GM19463 (cell line): ENCODE data around the gene KRT7.
"Not testable (repeated sequence)": the region's sequence is repeated elsewhere in the genome, so short reads cannot be mapped to it uniquely, and the experiment has no call there.

Experiments used
- ATAC-seq: cut with Tn5 transposase; IDR thresholded peaks from one replicate; pipeline ENCODE4 v1.9.1; 2021; ENCODE audit warnings: mild to moderate bottlenecking, moderate library complexity; ENCODE audit not compliant: unreplicated experiment

Gene KRT7

DNA sequence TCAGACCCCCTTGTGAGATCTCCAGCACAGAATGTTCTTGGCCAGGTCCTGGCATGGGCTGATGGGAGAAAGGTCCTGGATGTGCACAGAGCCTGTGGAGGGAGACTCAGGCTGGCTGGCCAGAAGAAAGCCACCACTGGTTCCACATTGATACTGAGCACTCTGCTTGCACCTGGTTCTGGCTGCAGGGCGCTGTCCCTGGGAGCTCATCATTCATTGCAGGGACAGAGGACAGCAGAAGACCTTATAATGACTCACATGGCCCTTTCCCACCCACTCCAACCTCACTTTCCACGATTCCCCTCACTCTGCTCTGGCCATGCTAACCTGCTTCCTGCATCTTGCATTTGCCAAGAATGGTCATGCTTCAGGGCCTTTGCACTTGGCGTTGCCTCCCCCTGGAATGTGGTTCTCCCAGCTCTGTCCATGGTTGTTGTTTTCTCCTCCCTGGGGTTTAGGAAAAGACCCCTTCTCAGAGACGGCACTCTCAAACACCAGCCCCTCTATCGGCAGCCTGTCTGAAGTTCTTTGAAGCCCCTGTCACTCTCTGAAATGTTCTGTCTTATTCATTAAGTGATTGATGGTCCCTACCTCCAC is 10.3 kb downstream of the KRT7 start:
- no peak for ATAC-seq

DNA sequence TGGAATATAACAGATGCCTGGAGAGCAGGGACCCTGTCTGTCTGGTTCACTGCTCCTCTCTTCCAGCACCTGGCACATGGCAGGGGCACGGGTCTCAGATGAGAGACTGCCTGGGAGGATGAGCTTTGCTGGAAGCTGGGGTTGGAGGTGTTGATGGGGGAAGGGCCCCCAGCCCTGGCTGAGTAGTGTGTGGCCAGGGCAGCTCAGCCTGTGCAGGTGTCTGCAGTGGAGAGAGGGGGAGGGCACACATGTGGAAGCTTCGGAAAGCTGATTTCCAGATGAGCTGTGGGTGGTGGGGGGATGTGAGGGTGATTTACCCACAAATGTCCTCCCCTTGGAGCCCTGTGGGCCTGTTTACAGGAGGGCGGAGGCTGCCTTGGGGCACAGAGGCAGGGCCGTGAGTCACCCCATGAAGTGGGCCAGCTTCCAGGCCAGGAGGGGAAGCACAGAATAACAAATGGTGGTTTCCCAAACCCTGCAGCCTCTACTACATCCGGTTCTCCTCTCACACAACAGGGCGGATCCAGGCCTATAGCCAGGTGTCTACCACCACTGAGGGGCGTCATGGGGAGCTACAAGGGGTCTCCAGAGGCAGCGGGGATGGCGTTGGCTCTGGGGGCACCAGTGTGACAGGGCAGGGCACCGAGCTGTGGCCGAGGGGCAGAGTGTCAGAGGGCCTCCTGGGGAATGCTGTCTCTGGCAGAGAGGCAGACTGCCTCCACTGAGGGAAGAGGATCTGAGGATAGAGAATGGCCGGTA is 11.0 kb downstream of the KRT7 start:
- peak; percentile 96 for ATAC-seq

DNA sequence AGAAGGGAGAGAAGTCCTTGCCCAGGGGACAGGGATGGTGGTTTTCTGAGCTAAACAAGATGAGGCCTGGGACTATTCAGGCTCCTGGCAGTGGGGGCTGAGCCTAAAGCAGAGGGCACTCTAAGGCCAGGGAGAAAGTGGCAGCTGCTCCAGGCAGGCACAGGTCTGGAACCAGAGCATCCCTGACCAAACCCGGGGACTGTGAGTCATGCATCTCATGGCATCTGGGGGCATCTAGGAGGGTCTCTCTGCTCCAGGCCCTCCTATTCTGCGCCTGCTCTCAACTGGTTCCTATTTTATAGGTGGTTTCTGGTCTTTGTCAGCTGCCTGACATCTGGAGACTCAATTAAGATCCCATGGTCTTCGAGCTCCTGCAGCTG is 11.6 kb downstream of the KRT7 start:
- ATAC-seq = no peak

DNA sequence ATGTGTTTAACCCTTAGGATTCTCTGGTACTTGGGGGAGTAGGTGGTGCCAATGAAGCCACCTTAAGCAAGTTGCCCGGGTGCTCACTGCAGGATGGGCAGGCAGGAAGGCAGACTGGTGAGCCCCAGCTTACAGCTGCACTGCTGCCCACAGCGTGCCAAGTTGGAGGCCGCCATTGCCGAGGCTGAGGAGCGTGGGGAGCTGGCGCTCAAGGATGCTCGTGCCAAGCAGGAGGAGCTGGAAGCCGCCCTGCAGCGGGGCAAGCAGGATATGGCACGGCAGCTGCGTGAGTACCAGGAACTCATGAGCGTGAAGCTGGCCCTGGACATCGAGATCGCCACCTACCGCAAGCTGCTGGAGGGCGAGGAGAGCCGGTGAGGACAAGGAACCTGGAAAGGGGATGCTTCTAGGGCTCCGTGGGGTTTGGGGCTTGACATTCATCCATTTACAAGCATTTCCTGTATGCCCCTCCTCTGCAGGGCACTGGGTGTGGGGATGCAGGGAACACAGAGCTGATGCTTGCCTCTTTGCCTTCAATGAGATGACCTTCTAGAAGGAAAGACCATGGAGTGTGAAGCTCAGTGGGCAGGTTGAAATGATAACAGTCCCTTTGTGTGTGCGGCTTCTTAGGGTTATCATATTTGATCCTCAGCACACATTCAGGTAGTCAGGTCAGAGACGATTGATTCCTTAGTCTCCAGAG is 12.4 kb downstream of the KRT7 start:
- no peak for ATAC-seq

DNA sequence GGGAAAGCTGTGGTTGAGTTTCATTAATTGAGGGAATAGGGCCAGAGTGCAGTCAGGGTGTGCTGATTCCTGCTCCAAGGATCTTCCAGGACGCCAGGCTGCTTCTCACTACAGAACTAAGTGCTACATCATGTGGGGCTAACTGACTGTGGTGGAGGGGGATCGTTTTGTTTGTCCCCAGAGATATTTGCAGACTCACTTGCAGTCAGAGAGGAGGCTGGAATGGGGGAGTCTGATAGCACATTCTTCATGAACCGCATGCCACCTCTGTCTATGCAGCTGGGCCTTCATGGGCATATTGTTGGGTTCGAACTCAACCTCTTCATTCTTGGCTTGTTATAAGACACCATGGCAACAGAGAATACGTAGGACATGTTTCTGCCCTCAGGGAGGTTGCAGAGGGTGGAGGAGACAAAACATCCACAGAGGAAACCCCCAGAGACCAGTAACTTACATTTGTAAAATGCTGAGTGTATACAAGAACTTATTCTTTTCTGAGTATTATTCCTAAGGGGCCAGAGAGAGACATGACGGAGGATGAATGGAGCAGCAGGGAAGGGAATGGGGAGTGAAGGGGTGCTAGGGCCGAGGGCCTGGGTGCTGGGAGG is 13.0 kb downstream of the KRT7 start:
- ATAC-seq = no peak

DNA sequence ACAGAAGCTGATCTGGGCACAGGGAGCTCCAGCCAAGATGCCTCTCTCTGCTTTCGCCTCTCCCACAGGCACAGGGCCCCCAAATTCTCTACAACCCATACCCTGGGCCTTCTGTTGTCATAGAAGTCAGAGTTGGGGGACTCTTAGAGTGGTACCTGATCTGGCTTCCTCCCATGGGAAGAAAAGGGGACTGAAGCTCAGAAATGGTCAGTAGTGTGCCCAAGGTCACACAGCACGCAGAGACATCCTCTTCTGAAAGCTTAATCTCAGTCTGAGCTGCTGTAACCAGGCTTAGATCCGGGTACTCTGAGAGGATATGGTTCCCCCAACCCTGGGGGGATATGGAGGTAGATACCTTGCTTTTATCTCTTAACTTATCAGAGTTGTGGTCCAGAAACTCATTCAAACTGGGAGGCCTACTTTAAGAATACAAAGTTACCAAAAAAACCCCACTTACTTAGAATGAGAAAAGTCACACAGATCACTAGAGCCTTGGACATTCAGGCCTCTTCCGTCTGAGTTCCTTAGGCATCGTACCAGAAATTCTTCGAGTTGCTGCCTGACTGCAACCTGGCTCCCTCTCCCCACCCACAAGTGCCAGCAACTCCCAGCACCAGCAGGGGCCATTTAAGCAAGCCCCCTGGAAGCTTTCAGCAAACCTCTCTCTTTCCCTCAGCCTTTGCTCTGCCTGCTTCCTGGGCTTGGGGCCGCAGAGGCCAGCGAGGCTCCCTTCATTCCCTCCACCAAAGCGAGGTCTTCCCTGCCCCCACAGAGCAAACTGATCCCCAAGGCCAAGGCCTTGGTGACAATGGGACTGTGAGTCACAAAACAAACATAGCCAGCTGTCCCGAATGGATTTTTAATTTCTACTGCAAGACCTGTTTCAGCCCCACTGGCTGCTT is 13.9 kb downstream of the KRT7 start:
- ATAC-seq = no peak

DNA sequence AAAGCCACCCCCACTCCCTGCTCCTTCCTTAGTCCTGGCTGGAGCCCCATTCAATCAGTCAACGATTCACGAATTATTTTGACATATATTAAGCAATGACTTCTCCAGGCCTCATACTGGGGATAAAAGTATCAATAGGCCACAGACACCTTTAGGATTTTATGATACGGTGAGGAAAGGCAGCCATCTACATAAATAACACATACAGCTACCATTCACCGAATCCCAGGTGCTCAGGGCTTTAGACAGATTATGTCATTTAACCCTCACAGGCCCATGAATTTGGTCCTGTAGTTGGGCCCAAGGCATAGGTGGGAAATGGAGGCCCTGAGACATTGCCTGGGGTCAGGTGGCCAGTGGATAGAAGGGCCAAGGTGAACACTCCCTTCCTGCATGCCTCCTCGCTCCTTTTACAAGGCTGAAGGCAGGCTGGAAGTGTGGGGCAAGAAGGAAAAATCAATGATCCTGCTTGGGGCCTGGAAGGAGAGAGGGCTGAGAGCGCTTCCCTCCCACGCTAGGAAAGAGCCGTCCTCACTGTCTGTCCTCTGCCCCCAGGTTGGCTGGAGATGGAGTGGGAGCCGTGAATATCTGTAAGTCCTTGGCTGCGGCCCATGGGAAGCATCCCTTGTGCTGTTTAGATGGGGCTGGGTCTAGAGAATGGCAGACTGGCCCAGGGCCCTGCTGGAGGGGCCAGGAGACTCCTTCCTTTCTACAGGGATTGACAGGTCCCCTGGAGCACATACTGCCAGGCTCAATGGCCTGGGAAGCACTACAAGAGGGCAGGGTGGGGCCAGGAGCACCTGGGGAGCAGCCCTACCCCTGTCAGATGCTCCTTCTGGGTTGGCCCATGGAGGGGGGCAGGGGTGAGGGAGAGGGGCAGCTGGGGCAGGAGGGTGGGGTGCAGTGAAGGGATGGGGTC is 14.8 kb downstream of the KRT7 start:
- no peak for ATAC-seq

DNA sequence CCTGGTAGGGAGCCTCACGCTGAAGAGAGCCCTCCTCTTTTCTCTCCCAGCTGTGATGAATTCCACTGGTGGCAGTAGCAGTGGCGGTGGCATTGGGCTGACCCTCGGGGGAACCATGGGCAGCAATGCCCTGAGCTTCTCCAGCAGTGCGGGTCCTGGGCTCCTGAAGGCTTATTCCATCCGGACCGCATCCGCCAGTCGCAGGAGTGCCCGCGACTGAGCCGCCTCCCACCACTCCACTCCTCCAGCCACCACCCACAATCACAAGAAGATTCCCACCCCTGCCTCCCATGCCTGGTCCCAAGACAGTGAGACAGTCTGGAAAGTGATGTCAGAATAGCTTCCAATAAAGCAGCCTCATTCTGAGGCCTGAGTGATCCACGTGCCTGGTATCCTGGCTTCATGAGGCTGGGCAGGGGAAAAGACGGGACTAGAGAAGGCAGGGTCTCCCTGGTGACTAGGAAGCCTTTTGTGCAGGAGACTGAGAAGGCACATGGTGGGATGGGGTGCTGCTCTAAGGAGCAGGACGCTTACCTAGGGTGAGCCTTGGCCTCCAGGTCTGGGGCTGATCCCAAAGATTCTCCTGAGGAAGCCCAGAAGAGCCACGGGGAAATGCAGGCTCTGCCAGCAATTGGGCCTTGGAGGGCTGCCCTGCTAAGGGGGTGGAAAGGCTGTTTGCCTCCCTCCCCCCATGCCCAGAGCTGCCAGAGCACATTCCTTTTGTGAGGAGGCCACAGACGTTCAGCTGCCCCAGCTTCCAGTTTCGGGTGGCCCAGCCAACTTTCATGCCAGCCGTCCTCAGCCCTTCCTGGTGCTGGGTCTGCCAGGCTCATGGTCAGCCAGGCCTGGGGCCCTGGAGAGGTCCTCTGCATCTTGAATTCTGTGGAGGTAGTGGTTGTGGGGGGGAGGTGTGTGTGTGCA is 15.8 kb downstream of the KRT7 start:
- ATAC-seq = no peak

DNA sequence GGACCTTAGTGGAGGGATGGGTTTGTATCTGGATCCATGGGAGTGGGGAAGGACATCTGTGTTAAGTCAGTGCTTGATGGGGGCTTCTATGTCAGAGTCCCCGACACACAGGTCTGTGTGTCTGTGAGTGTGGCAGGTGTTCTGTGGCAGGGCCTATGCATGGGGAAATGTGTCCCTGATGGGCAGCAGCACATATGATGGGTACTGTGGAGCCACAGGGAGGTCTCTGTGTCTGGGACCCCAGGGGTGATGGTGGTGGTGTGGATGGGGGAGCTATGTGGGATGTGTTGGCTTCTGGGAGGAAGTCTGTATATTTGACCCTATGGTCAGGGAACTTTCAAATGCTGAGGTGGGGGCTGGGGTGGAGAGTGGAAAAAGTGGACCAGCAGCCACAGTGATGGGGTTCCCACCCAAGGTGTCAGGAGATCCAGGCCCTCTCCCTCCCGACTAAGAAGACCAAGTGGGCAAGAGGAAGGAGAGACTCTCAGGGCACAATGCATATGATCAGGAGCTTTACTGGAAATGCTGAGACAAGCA is 16.5 kb downstream of the KRT7 start:
- ATAC-seq = no peak

DNA sequence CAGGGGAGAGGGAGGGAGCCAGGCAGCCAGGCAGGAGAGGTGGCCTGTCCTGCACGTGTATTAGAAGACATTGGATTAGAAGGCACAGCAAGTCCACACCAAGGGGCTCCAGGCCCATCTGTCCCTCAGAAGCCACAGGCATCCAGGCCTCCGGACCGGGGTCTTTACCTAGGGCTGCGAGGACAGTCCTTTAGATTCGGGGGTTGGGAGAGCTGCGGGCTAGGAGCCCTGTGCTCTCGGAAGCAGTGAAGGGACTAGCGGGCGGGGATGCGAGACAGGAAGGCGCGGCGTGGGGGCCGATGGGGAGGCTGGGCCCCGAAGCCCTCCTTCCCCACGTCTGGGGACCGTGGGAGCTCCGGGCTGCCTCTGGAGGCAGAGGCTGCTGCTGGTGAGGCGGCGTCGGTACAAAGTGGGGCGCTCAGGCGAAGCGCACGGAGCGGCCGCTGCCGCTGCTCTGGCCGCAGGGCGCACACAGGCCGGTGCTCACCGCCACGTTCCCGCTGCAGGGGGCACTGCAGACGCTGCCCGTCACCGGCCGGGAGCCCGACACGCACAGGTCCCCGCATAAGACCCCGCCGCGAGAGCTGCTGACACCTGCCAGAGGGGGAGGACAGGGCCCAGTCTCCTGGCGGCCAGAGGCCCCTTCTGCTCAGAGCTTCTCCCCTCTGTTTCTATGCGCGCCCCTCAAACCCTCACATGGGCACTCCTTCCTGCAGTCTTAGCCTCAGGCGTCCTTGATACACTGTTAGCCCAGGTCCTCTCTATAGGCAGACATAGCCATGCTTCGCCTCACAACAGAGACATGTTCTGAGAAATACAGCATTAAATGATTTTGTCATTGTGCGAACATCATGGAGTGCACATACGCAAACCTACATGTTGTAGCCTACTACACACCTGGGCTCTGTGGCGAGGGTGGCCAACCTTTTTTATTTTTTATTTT is 17.3 kb downstream of the KRT7 start:
- ATAC-seq = no peak

DNA sequence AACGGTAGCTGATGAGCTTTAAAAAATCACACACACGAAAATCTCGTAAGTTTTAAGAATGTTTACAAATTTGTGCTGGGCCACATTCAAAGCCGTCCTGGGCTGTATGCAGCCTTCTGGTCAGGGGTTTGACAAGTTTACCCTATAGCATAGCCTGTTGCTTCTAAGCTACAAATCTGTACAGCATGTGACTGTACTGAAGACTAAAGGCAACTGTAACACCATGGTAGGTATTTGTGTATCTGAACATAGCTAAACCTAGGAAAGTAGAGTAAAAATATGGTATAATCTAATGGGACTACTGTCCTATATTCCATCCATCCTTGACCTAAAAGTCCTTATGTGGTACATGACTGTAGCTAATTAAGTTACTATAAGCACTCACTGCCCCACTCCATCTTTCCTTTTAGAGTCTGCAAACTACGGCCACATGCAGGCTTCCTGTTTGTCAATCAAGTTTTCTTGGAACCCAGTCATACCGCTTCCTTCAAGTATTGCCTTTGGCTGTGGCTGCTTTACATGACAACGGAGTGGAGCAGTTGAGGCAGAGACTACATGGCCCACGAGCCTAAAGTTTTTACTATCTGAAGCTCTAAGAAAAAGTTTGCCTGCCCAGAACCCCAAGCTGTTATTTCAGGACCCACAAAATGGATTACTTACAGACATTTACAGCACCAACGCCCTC is 18.5 kb downstream of the KRT7 start:
- ATAC-seq = no peak

DNA sequence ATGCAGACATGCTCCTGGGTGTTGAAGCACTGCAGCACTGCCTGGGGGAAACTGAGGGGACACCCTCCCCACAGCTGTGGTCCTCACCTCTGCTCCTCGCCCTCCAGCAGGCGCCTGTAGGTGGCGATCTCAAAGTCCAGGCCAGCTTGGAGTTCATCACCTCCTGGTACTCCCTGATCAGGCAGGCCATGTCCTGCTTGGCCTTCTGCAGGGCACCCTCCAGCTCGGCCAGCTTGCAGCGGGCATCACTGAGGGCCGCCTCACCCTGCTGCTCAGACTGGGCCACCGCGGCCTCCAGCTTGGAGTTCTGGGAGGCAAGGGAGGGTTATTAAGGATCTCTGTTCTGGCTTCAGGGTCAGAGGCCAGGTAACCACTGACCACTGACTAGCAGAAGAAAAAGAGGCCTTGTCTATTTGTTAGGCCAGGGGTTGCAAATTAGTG is 19.2 kb downstream of the KRT7 start:
- not testable (repeated sequence) for ATAC-seq

DNA sequence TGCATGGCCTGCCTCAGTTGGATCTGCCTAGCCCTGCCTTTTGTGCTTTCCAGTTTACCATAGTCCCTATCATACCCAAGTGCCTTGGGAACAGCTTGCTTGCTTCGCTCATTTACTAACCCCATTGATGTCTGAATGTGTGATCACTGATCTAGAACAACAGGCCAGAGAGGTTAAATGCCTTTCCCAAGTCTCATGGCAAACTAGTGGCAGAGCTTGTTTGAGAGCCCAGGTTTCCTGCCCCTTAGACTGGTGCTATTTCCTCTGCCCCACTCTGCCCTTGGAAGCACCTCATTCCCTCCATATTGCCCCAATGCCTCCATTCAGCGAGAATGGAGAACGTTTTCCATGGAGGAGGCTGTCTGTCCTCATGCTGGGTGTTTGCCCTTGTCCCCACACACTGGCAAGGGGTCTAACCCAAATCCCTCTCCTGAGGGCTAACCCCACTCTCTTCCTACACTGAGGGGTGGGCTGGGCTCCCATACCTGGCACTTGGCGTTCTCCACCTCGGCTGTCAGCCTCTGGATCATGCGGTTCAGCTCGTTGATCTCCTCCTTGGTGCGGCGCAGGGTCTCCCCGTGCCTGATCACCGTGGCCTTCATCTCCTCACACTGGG is 19.8 kb downstream of the KRT7 start:
- no peak for ATAC-seq

DNA sequence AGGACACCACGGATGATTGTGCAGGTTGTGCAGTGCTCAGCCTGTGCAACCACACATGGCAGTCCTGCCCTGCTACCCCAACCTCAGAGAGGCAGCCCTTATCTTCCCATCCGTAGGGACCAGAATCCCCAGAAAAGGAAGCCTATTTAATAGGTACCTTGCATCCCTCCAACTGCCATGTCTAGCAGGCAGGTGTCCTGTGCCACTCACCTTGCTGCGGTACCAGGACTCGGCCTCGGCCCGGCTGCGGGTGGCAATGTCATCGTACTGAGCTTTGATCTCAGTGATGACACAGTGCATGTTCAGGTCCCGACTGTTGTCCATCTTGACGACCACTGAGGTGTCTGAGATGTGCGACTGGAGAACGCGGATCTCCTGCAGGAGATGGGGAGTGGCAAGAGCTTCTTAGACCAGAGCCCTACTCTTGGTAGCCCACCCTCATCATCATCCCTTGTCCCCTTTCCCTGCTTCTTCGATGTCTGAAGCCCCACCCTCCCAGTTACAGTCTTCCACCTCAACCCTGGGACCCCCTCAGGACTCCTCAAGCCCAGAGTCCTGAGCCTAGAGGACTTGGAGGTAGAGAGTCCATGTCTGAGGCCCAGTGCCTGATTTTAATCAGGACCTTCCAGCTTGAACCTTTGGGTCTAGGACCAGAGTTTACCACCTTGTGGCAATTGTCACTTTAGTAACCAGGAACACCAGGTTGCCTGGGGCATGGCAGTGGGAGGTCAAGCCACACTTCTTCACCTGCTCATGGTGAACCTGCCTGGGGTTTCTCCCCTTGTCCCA is 20.5 kb downstream of the KRT7 start:
- ATAC-seq = no peak

DNA sequence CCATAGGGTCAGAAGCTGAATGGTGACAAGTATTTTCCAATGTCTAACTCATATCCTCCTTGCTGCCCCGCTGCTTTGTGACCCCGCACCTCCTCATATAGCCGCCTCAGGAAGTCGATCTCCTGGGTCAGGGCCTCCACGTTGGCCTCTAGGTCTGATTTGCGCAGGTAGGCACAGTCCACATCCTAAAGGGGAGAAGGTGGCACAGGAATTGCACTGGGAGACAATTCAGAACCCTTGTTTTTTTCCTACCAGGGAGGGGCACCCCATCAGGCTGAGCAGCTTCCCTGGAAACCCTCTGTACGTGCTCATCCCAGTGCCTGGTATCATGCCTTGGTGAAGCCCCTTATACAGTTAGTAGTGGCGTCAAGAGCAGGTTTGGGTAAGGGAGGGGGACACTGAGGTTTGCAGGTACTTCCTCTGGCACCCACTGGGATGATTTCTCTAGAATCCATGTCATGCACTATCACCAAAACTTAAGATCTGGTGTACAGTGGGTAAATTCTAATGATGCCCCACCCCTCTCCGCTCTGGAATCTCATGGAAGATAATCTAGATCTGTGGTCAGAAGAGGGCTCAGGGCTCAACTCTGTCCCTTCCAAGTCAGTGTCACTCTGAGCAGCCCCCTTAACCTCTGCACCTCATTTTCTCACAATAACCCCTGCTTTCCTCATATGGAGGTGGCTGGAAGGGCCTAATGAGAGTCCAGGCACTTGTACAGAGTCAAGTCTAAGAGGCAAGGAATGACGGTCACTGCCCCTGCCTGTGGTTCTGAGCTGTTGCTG is 21.3 kb downstream of the KRT7 start:
- no peak for ATAC-seq
